Uterus (tissue), 2 donors: ENCODE measurements around the gene HDGFL3.

Experiments
- CTCF ChIP-seq, 4 experiments: fragments of 200-600 bp in 2 of 4; fragments of 450-650 bp in 2 of 4; sonication (generic) in 2 of 4; IDR thresholded peaks; one replicate each; pipeline ENCODE4 v1.5.1; 2016 to 2019; ENCODE audit warnings: antibody characterized with exemption in 4 of 4, mild to moderate bottlenecking in 2 of 4, moderate library complexity in 1 of 4
- POLR2A ChIP-seq, 2 donors: fragments of 450-650 bp; IDR thresholded peaks; one replicate each; pipeline ENCODE4 v1.6.1; 2016; ENCODE audit warnings: antibody characterized with exemption in 2 of 2, mild to moderate bottlenecking in 1 of 2, moderate library complexity in 1 of 2

GRCh38 chr15:83112233-83112955, 95.2 kb downstream of the HDGFL3 start:
- TF ChIP-seq CTCF (IDR thresholded peaks at IDR 0.05) = no peak
- TF ChIP-seq POLR2A (IDR thresholded peaks at IDR 0.05) = no peak
